ENCODE data around the gene MYO7B. TPM values are rescaled to one million over a fixed set of nuclear protein-coding genes. Genes with fewer than 3 reads are reported as not detected.

Gene MYO7B
- total RNA-seq, 2 experiments from 2014 or later, result 0.75 to 1.5 TPM

GRCh38 chr2:127582863-127583861, 47.7 kb downstream of the MYO7B start:
- no peak overlapping the region for H3K27ac Mint-ChIP-seq
- H3K36me3 Mint-ChIP-seq (ENCODE audit: low read depth), result no peaks in the 10 kb centered on the region
- POLR2A ChIA-PET, result no interaction called here
- CTCF ChIA-PET, result interaction anchor here (0.9 to 1.8 kb wide), 3 partner anchors 8 to 69 kb away, joined by 3 to 8 read pairs (median 4); no protein-coding TSS in a partner anchor
- H3K27me3 Mint-ChIP-seq, result no peaks in the 10 kb centered on the region
- no peak for DNase-seq
- H3K4me3 Mint-ChIP-seq, result no peak overlapping the region
- H3K9me3 Mint-ChIP-seq (ENCODE audit: low read depth), result no peaks in the 10 kb centered on the region
- ATAC-seq, result no peak
- intact Hi-C loops (cut with DNase I, micrococcal nuclease), result no loop called here
- no peaks in the 10 kb centered on the region for H3K4me1 Mint-ChIP-seq

GRCh38 chr2:127584047-127584446, 48.6 kb downstream of the MYO7B start:
- DNase-seq (no peak), ATAC-seq (no peak)
- intact Hi-C loops (cut with DNase I, micrococcal nuclease), result no loop called here
- Mint-ChIP-seq H3K36me3 (ENCODE audit: low read depth) (no peaks in the 10 kb centered on the region), H3K9me3 (ENCODE audit: low read depth) (no peaks in the 10 kb centered on the region), H3K4me1 (no peaks in the 10 kb centered on the region), H3K27me3 (no peaks in the 10 kb centered on the region), H3K4me3 (no peak overlapping the region), H3K27ac (no peak overlapping the region)
- ChIA-PET POLR2A (no interaction called here), CTCF (no interaction called here)

- H3K9me3 Mint-ChIP-seq (ENCODE audit: low read depth), result no peaks in the 10 kb centered on the region
- H3K4me1 Mint-ChIP-seq, result no peaks in the 10 kb centered on the region
- no peak for ATAC-seq
- H3K36me3 Mint-ChIP-seq (ENCODE audit: low read depth), result no peaks in the 10 kb centered on the region
- no peak overlapping the region for H3K4me3 Mint-ChIP-seq
- POLR2A ChIA-PET, result no interaction called here
- H3K27me3 Mint-ChIP-seq, result no peaks in the 10 kb centered on the region
- intact Hi-C loops (cut with DNase I, micrococcal nuclease), result no loop called here
- no peak overlapping the region for H3K27ac Mint-ChIP-seq
- CTCF ChIA-PET, result interaction anchor here (0.5 to 0.6 kb wide), 2 partner anchors 113 to 625 kb away, joined by 3 read pairs; no protein-coding TSS in a partner anchor
- DNase-seq, result no peak
These were observed 49.1 kb downstream of the MYO7B start for GRCh38 chr2:127584516-127585033.

GRCh38 chr2:127585270-127585807, 49.9 kb downstream of the MYO7B start:
- no peak overlapping the region for H3K4me3 Mint-ChIP-seq
- H3K36me3 Mint-ChIP-seq (ENCODE audit: low read depth), result no peaks in the 10 kb centered on the region
- no peaks in the 10 kb centered on the region for H3K27me3 Mint-ChIP-seq
- DNase-seq, result no peak
- no peak overlapping the region for H3K27ac Mint-ChIP-seq
- intact Hi-C loops (cut with DNase I, micrococcal nuclease), result no loop called here
- H3K4me1 Mint-ChIP-seq, result no peaks in the 10 kb centered on the region
- ATAC-seq, result no peak
- POLR2A ChIA-PET, result no interaction called here
- CTCF ChIA-PET, result interaction anchor here (0.5 to 0.6 kb wide), 2 partner anchors 112 to 624 kb away, joined by 3 read pairs; no protein-coding TSS in a partner anchor
- no peaks in the 10 kb centered on the region for H3K9me3 Mint-ChIP-seq (ENCODE audit: low read depth)

GRCh38 chr2:127586136-127586535, 50.7 kb downstream of the MYO7B start:
- Mint-ChIP-seq H3K27me3 (no peaks in the 10 kb centered on the region), H3K4me3 (no peak overlapping the region), H3K36me3 (ENCODE audit: low read depth) (no peaks in the 10 kb centered on the region), H3K4me1 (no peaks in the 10 kb centered on the region), H3K27ac (no peak overlapping the region), H3K9me3 (ENCODE audit: low read depth) (no peaks in the 10 kb centered on the region)
- intact Hi-C loops (cut with DNase I, micrococcal nuclease), result no loop called here
- ATAC-seq (no peak), DNase-seq (no peak)
- ChIA-PET CTCF (interaction anchor here (1.0 kb wide), 1 partner anchor 19 kb away, joined by 3 read pairs; no protein-coding TSS in a partner anchor), POLR2A (no interaction called here)

- Mint-ChIP-seq H3K27me3 (no peaks in the 10 kb centered on the region), H3K9me3 (ENCODE audit: low read depth) (no peaks in the 10 kb centered on the region)
These were observed 51.3 kb downstream of the MYO7B start for GRCh38 chr2:127586746-127587295.

GRCh38 chr2:127588241-127588640, 52.8 kb downstream of the MYO7B start:
- no peaks in the 10 kb centered on the region for H3K36me3 Mint-ChIP-seq (ENCODE audit: low read depth)
- no peaks in the 10 kb centered on the region for H3K27me3 Mint-ChIP-seq
- H3K27ac Mint-ChIP-seq, result no peak overlapping the region
- H3K4me3 Mint-ChIP-seq, result no peak overlapping the region
- no peak for ATAC-seq
- POLR2A ChIA-PET, result no interaction called here
- intact Hi-C loops (cut with DNase I, micrococcal nuclease), result no loop called here
- peaks cover 1% of the 10 kb centered on the region for H3K4me1 Mint-ChIP-seq
- no peak for DNase-seq
- H3K9me3 Mint-ChIP-seq (ENCODE audit: low read depth), result no peaks in the 10 kb centered on the region
- CTCF ChIA-PET, result interaction anchor here (0.7 kb wide), 1 partner anchor 406 kb away, joined by 3 read pairs; no protein-coding TSS in a partner anchor

More at GRCh38 chr2:127586746-127587295, 51.3 kb downstream of the MYO7B start:
- H3K36me3 Mint-ChIP-seq (ENCODE audit: low read depth), result no peaks in the 10 kb centered on the region
- intact Hi-C loops (cut with DNase I, micrococcal nuclease), result no loop called here
- H3K4me3 Mint-ChIP-seq, result no peak overlapping the region
- CTCF ChIA-PET, result interaction anchor here (1.0 kb wide), 1 partner anchor 18 kb away, joined by 3 read pairs; no protein-coding TSS in a partner anchor
- POLR2A ChIA-PET, result no interaction called here
- ATAC-seq (no peak), DNase-seq (no peak)
- H3K27ac Mint-ChIP-seq, result no peak overlapping the region
- H3K4me1 Mint-ChIP-seq, result peaks cover 1% of the 10 kb centered on the region

- DNase-seq, result no peak
- Mint-ChIP-seq H3K4me3 (no peak overlapping the region), H3K36me3 (ENCODE audit: low read depth) (no peaks in the 10 kb centered on the region), H3K27me3 (no peaks in the 10 kb centered on the region), H3K9me3 (ENCODE audit: low read depth) (no peaks in the 10 kb centered on the region), H3K4me1 (peaks cover 1% of the 10 kb centered on the region), H3K27ac (no peak overlapping the region)
- CTCF ChIA-PET, result interaction anchor here (3.1 kb wide), 1 partner anchor 62 kb away, joined by 145 read pairs; no protein-coding TSS in a partner anchor
- ATAC-seq, result no peak
- POLR2A ChIA-PET, result no interaction called here
- intact Hi-C loops (cut with DNase I, micrococcal nuclease), result no loop called here
These were observed 53.9 kb downstream of the MYO7B start for GRCh38 chr2:127589358-127589757.

GRCh38 chr2:127589841-127590240, 54.4 kb downstream of the MYO7B start:
- ChIA-PET POLR2A (interaction anchor here (0.6 kb wide), 1 partner anchor 426 kb away, joined by 4 read pairs; no protein-coding TSS in a partner anchor), CTCF (interaction anchor here (0.6 to 3.1 kb wide), 5 partner anchors 12 to 75 kb away, joined by 3 to 145 read pairs (median 5); no protein-coding TSS in a partner anchor)
- ATAC-seq, result no peak
- intact Hi-C loops (cut with DNase I, micrococcal nuclease), result loop anchor here in 1 of 2 experiments (2.0 to 5.0 kb wide), 2 partner anchors 111 to 642 kb away; partner anchors contain the start of gene SFT2D3
- no peak overlapping the region for H3K27ac Mint-ChIP-seq
- no peak overlapping the region for H3K4me3 Mint-ChIP-seq
- no peaks in the 10 kb centered on the region for H3K9me3 Mint-ChIP-seq (ENCODE audit: low read depth)
- H3K36me3 Mint-ChIP-seq (ENCODE audit: low read depth), result no peaks in the 10 kb centered on the region
- no peaks in the 10 kb centered on the region for H3K27me3 Mint-ChIP-seq
- peaks cover 1% of the 10 kb centered on the region for H3K4me1 Mint-ChIP-seq
- no peak for DNase-seq

GRCh38 chr2:127590386-127591190, 55.1 kb downstream of the MYO7B start:
- ATAC-seq, result no peak
- no peaks in the 10 kb centered on the region for H3K9me3 Mint-ChIP-seq (ENCODE audit: low read depth)
- H3K36me3 Mint-ChIP-seq (ENCODE audit: low read depth), result no peaks in the 10 kb centered on the region
- no peaks in the 10 kb centered on the region for H3K27me3 Mint-ChIP-seq
- no peak overlapping the region for H3K4me3 Mint-ChIP-seq
- intact Hi-C loops (cut with DNase I, micrococcal nuclease), result loop anchor here (1.0 to 5.0 kb wide), 3 partner anchors 59 to 642 kb away; partner anchors contain the start of gene SFT2D3 (in 1 of the 2)
- no peak for DNase-seq
- H3K27ac Mint-ChIP-seq, result no peak overlapping the region
- H3K4me1 Mint-ChIP-seq, result peaks cover 1% of the 10 kb centered on the region
- ChIA-PET CTCF (interaction anchor here (0.6 to 3.1 kb wide), 39 partner anchors 8 to 392 kb away, joined by 3 to 145 read pairs (median 5); partner anchors contain the start of genes SFT2D3 and WDR33), POLR2A (interaction anchor here (0.6 to 1.2 kb wide), 3 partner anchors 59 to 437 kb away, joined by 3 to 8 read pairs (median 4); partner anchors contain the start of gene SAP130)
